ENCODE measurements around the gene PRKG1. TPM values are rescaled to one million over a fixed set of nuclear protein-coding genes. Genes with fewer than 3 reads are reported as not detected.

The PRKG1 gene
- total RNA-seq, 1 experiment from 2014 or later, result 7.4 TPM

GRCh38 chr10:52050429-52051047 is 976.3 kb downstream of the PRKG1 start:
- BruUV-seq (replicated peaks), result no TSS peak
- no peaks in the 10 kb centered on the region for H4K20me1 ChIP-seq (ENCODE audit: low read length)
- no peaks in the 10 kb centered on the region for H3F3A ChIP-seq (ENCODE audit: low read length, unreplicated experiment)
- no peak overlapping the region for H3K27ac ChIP-seq (ENCODE audit: low read length)
- H3K4me2 ChIP-seq (ENCODE audit: low read length), result no peak overlapping the region
- H3K36me3 ChIP-seq (ENCODE audit: low read depth, low read length), result no peaks in the 10 kb centered on the region
- no peaks in the 10 kb centered on the region for H3K27me3 ChIP-seq (ENCODE audit: low read length)
- H3K9me2 ChIP-seq (replicated peaks; ENCODE audit: low read length), result no peaks in the 10 kb centered on the region
- TF ChIP-seq EZH2phosphoT487 (IDR thresholded peaks at IDR 0.05; ENCODE audit: borderline replicate concordance, low read length) (no peak), EZH2 (IDR thresholded peaks at IDR 0.05; ENCODE audit: low read length, unreplicated experiment) (no peak), CTCF (conservative IDR thresholded peaks at IDR 0.05; ENCODE audit: low read depth, low read length) (no peak)
- H3K9me3 ChIP-seq (ENCODE audit: low read length), result no peaks in the 10 kb centered on the region
- ATAC-seq, result no peak
- intact Hi-C loops (cut with micrococcal nuclease), result loop anchor here (10.0 kb wide), 1 partner anchor 216 kb away; no protein-coding TSS in a partner anchor
- CTCF ChIA-PET, result no interaction called here
- POLR2A ChIA-PET (ENCODE audit: unreplicated experiment), result no interaction called here
- H2AFZ ChIP-seq (ENCODE audit: low read length), result no peak overlapping the region
- H3K79me2 ChIP-seq (ENCODE audit: low read length), result no peaks in the 10 kb centered on the region
- H3K4me3 ChIP-seq (ENCODE audit: low read length), result no peak overlapping the region
- no peaks in the 10 kb centered on the region for H3K4me1 ChIP-seq (ENCODE audit: insufficient read depth, low read length)
- DNase-seq, result peak; percentile 19
- no peak overlapping the region for H3K9ac ChIP-seq (ENCODE audit: low read length)

- Histone ChIP-seq H3K4me3 (ENCODE audit: low read length) (no peak overlapping the region), H3K9me3 (ENCODE audit: low read length) (no peaks in the 10 kb centered on the region), H4K20me1 (ENCODE audit: low read length) (no peaks in the 10 kb centered on the region), H3F3A (ENCODE audit: low read length, unreplicated experiment) (no peaks in the 10 kb centered on the region), H3K4me1 (ENCODE audit: insufficient read depth, low read length) (peaks cover 11% of the 10 kb centered on the region), H3K27ac (ENCODE audit: low read length) (no peak overlapping the region), H3K36me3 (ENCODE audit: low read depth, low read length) (no peaks in the 10 kb centered on the region), H3K9me2 (replicated peaks; ENCODE audit: low read length) (no peaks in the 10 kb centered on the region), H3K27me3 (ENCODE audit: low read length) (no peaks in the 10 kb centered on the region), H3K79me2 (ENCODE audit: low read length) (no peaks in the 10 kb centered on the region), H3K4me2 (ENCODE audit: low read length) (no peak overlapping the region), H3K9ac (ENCODE audit: low read length) (no peak overlapping the region), H2AFZ (ENCODE audit: low read length) (no peak overlapping the region)
- ChIA-PET POLR2A (ENCODE audit: unreplicated experiment) (no interaction called here), CTCF (no interaction called here)
- no TSS peak for BruUV-seq (replicated peaks)
- DNase-seq (no peak), ATAC-seq (no peak)
- TF ChIP-seq CTCF (conservative IDR thresholded peaks at IDR 0.05; ENCODE audit: low read depth, low read length), result no peak
- no peak for TF ChIP-seq EZH2 (IDR thresholded peaks at IDR 0.05; ENCODE audit: low read length, unreplicated experiment)
- TF ChIP-seq EZH2phosphoT487 (IDR thresholded peaks at IDR 0.05; ENCODE audit: borderline replicate concordance, low read length), result no peak
- intact Hi-C loops (cut with micrococcal nuclease), result loop anchor here (10.0 kb wide), 1 partner anchor 219 kb away; no protein-coding TSS in a partner anchor
Measured at GRCh38 chr10:52053497-52053896, 979.2 kb downstream of the PRKG1 start.

GRCh38 chr10:52056291-52056690 is 982.0 kb downstream of the PRKG1 start:
- no peaks in the 10 kb centered on the region for H3K79me2 ChIP-seq (ENCODE audit: low read length)
- no peaks in the 10 kb centered on the region for H3K9me2 ChIP-seq (replicated peaks; ENCODE audit: low read length)
- no peaks in the 10 kb centered on the region for H3K27me3 ChIP-seq (ENCODE audit: low read length)
- TF ChIP-seq EZH2 (IDR thresholded peaks at IDR 0.05; ENCODE audit: low read length, unreplicated experiment) (no peak), CTCF (conservative IDR thresholded peaks at IDR 0.05; ENCODE audit: low read depth, low read length) (no peak), EZH2phosphoT487 (IDR thresholded peaks at IDR 0.05; ENCODE audit: borderline replicate concordance, low read length) (no peak)
- no peaks in the 10 kb centered on the region for H3F3A ChIP-seq (ENCODE audit: low read length, unreplicated experiment)
- no peaks in the 10 kb centered on the region for H4K20me1 ChIP-seq (ENCODE audit: low read length)
- POLR2A ChIA-PET (ENCODE audit: unreplicated experiment), result interaction anchor here (0.5 kb wide), 1 partner anchor 93 kb away, joined by 3 read pairs; no protein-coding TSS in a partner anchor
- peak; percentile 98 for DNase-seq
- H3K4me2 ChIP-seq (ENCODE audit: low read length), result 0 out of 2 replicates have a peak overlapping the region, but pooled peaks have one; percentile 0
- CTCF ChIA-PET, result no interaction called here
- intact Hi-C loops (cut with micrococcal nuclease), result loop anchor here (1.0 to 10.0 kb wide), 6 partner anchors 29 to 259 kb away; partner anchors contain the start of gene DKK1
- peak; percentile 82 for ATAC-seq
- H3K27ac ChIP-seq (ENCODE audit: low read length), result no peak overlapping the region
- no peak overlapping the region for H3K4me3 ChIP-seq (ENCODE audit: low read length)
- no TSS peak for BruUV-seq (replicated peaks)
- no peak overlapping the region for H3K9ac ChIP-seq (ENCODE audit: low read length)
- H3K9me3 ChIP-seq (ENCODE audit: low read length), result no peaks in the 10 kb centered on the region
- H2AFZ ChIP-seq (ENCODE audit: low read length), result no peak overlapping the region
- no peaks in the 10 kb centered on the region for H3K36me3 ChIP-seq (ENCODE audit: low read depth, low read length)
- peaks cover 19% of the 10 kb centered on the region for H3K4me1 ChIP-seq (ENCODE audit: insufficient read depth, low read length)
